ENCODE data around the gene BGLAP. TPM values are rescaled to one million over a fixed set of nuclear protein-coding genes. Genes with fewer than 3 reads are reported as not detected.

Gene BGLAP
- polyA plus RNA-seq, 1 donor (not counting 4 experiments of a cell fraction or from before 2014, with no cell fraction given) = 0.12 TPM

DNA sequence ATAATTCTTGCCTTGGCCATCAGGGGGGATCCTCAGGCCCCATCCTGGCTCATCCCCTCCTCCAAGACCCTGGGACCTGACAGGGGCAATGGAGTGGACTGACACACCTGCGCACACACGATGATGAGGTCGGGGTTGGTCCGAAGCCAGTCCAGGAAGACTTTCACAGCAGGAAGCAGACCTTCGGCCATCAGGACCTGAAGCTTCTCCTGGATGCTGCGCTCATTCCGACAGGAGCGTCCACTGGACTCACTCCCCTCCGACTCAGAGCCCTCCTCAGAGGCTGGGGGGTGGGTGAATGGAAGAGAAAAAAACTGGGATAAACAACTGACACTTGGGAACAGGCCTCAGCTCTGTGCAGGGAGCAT lies 21.3 kb downstream of the BGLAP start:
- FAIRE-seq (no peak), DNase-seq (ENCODE audit: low read depth, low spot score) (no peak)
- Histone ChIP-seq H3K9me3 (ENCODE audit: control insufficient read depth, low read depth, low read length) (no peaks in the 10 kb centered on the region), H3K4me1 (ENCODE audit: control insufficient read depth, extremely low read depth, insufficient read depth, low read length) (peaks cover 51% of the 10 kb centered on the region), H3K36me3 (ENCODE audit: control insufficient read depth in 2 of 2, extremely low read depth in 1 of 2, insufficient read depth in 2 of 2, low read length in 2 of 2) (peaks cover 43 to 78% of the 10 kb centered on the region in 2 experiments), H3K4me3 (ENCODE audit: control insufficient read depth in 2 of 3, extremely low read depth in 1 of 3, insufficient read depth in 2 of 3, low read depth in 1 of 3, low read length in 3 of 3) (no peak overlapping the region), H3K27me3 (ENCODE audit: control insufficient read depth, extremely low read depth, insufficient read depth, low read length) (no peaks in the 10 kb centered on the region), H4K20me1 (ENCODE audit: control insufficient read depth, extremely low read depth, insufficient read depth, low read length) (peaks cover 12% of the 10 kb centered on the region), H3K79me2 (ENCODE audit: control insufficient read depth, insufficient read depth, low read length) (no peaks in the 10 kb centered on the region), H3K9ac (ENCODE audit: control insufficient read depth, extremely low read depth, insufficient read depth, low read length) (no peak overlapping the region), H3K27ac (ENCODE audit: control insufficient read depth, insufficient read depth, low read length) (peak overlapping the region; percentile 79), H3K4me2 (ENCODE audit: control insufficient read depth, extremely low read depth, insufficient read depth, low read depth, low read length) (peak overlapping the region; percentile 72), H2AFZ (ENCODE audit: control insufficient read depth, low read length) (no peak overlapping the region), H3K9me1 (ENCODE audit: control insufficient read depth, extremely low read depth, insufficient read depth, low read length) (peaks cover 9% of the 10 kb centered on the region)
- dilution Hi-C loops (cut with MboI; ENCODE audit: extremely low pct_ligation_motif_present, low sequenced_read_pairs) = no loop called here
- TF ChIP-seq, protein P1, sequence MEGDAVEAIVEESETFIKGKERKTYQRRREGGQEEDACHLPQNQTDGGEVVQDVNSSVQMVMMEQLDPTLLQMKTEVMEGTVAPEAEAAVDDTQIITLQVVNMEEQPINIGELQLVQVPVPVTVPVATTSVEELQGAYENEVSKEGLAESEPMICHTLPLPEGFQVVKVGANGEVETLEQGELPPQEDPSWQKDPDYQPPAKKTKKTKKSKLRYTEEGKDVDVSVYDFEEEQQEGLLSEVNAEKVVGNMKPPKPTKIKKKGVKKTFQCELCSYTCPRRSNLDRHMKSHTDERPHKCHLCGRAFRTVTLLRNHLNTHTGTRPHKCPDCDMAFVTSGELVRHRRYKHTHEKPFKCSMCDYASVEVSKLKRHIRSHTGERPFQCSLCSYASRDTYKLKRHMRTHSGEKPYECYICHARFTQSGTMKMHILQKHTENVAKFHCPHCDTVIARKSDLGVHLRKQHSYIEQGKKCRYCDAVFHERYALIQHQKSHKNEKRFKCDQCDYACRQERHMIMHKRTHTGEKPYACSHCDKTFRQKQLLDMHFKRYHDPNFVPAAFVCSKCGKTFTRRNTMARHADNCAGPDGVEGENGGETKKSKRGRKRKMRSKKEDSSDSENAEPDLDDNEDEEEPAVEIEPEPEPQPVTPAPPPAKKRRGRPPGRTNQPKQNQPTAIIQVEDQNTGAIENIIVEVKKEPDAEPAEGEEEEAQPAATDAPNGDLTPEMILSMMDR (optimal IDR thresholded peaks at IDR 0.05 in 1 of 3, IDR thresholded peaks at IDR 0.05 in 1 of 3, conservative IDR thresholded peaks at IDR 0.05 in 1 of 3; ENCODE audit: extremely low read depth in 1 of 3, insufficient read depth in 2 of 3, low read length in 3 of 3) = no peak
- no peak for TF ChIP-seq EZH2 (IDR thresholded peaks at IDR 0.05; ENCODE audit: low read length)

DNA sequence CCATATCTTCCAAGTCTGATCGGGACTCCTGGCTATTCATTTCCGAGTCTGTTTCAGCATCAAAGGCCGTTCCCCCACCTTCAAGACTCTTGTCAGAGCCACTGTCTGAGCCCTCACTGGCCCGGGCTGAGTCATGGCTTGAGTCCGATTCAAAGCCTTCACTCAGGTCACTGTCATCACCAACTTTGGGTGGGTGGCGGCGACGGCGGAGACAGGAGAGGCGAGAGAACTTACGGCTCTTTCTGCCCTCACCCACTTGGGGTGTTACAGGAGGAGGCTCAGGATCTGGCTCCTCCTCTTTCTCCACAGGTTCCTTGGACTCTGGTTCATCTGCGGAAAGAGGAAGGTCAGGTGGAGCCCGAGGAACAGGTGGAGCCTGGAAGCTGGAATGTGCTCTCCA lies 24.1 kb downstream of the BGLAP start:
- H3K9ac ChIP-seq (ENCODE audit: control insufficient read depth, extremely low read depth, insufficient read depth, low read length) = no peak overlapping the region
- peaks cover 38 to 60% of the 10 kb centered on the region in 2 experiments for H3K36me3 ChIP-seq (ENCODE audit: control insufficient read depth in 2 of 2, extremely low read depth in 1 of 2, insufficient read depth in 2 of 2, low read length in 2 of 2)
- H3K9me3 ChIP-seq (ENCODE audit: control insufficient read depth, low read depth, low read length) = no peaks in the 10 kb centered on the region
- H2AFZ ChIP-seq (ENCODE audit: control insufficient read depth, low read length) = no peak overlapping the region
- FAIRE-seq = no peak
- dilution Hi-C loops (cut with MboI; ENCODE audit: extremely low pct_ligation_motif_present, low sequenced_read_pairs) = no loop called here
- H4K20me1 ChIP-seq (ENCODE audit: control insufficient read depth, extremely low read depth, insufficient read depth, low read length) = peaks cover 10% of the 10 kb centered on the region
- TF ChIP-seq EZH2 (IDR thresholded peaks at IDR 0.05; ENCODE audit: low read length) = no peak
- TF ChIP-seq, protein P1 (optimal IDR thresholded peaks at IDR 0.05 in 1 of 3, IDR thresholded peaks at IDR 0.05 in 1 of 3, conservative IDR thresholded peaks at IDR 0.05 in 1 of 3; ENCODE audit: extremely low read depth in 1 of 3, insufficient read depth in 2 of 3, low read length in 3 of 3) = no peak
- no peak overlapping the region for H3K27ac ChIP-seq (ENCODE audit: control insufficient read depth, insufficient read depth, low read length)
- H3K4me1 ChIP-seq (ENCODE audit: control insufficient read depth, extremely low read depth, insufficient read depth, low read length) = peaks cover 23% of the 10 kb centered on the region
- no peak overlapping the region for H3K4me2 ChIP-seq (ENCODE audit: control insufficient read depth, extremely low read depth, insufficient read depth, low read depth, low read length)
- H3K79me2 ChIP-seq (ENCODE audit: control insufficient read depth, insufficient read depth, low read length) = no peaks in the 10 kb centered on the region
- no peak overlapping the region for H3K4me3 ChIP-seq (ENCODE audit: control insufficient read depth in 2 of 3, extremely low read depth in 1 of 3, insufficient read depth in 2 of 3, low read depth in 1 of 3, low read length in 3 of 3)
- no peak for DNase-seq (ENCODE audit: low read depth, low spot score)
- no peaks in the 10 kb centered on the region for H3K27me3 ChIP-seq (ENCODE audit: control insufficient read depth, extremely low read depth, insufficient read depth, low read length)
- H3K9me1 ChIP-seq (ENCODE audit: control insufficient read depth, extremely low read depth, insufficient read depth, low read length) = peaks cover 6% of the 10 kb centered on the region

All from keratinocyte (primary cell).